Left kidney (tissue), 2 donors: Measurements from ENCODE around the gene PCSK6. TPM values are rescaled to one million over a fixed set of nuclear protein-coding genes. Genes with fewer than 3 reads are reported as not detected.

Source experiments
- DNase-seq: peaks from one replicate; pipeline ENCODE4 v3.0.0-alpha.2; 2013
- polyA plus RNA-seq: library from polyadenylated mRNA; unstranded; fragments of 120-200 nt; gene quantifications from one replicate; pipeline ENCODE4 v1.2.1, GENCODE V29; 2013; ENCODE audit not compliant: insufficient read length

The PCSK6 gene
- polyA plus RNA-seq, 1 donor: 7.0 TPM

GRCh38 chr15:101399431-101399830, 90.1 kb downstream of the PCSK6 start:
- no peak for DNase-seq

- DNase-seq: no peak
These were observed 91.3 kb downstream of the PCSK6 start for GRCh38 chr15:101398247-101398646.

GRCh38 chr15:101397521-101398003, 91.9 kb downstream of the PCSK6 start:
- no peak for DNase-seq

- DNase-seq: no peak
These were observed 92.8 kb downstream of the PCSK6 start for GRCh38 chr15:101396484-101397261.

GRCh38 chr15:101394654-101395053, 94.9 kb downstream of the PCSK6 start:
- no peak for DNase-seq

GRCh38 chr15:101394056-101394630, 95.4 kb downstream of the PCSK6 start:
- no peak for DNase-seq

- DNase-seq: no peak
These were observed 96.3 kb downstream of the PCSK6 start for GRCh38 chr15:101393172-101393571.

- no peak for DNase-seq
These were observed 97.4 kb downstream of the PCSK6 start for GRCh38 chr15:101391981-101392640.

GRCh38 chr15:101391431-101391830, 98.1 kb downstream of the PCSK6 start:
- DNase-seq: no peak

- no peak for DNase-seq
These were observed 99.0 kb downstream of the PCSK6 start for GRCh38 chr15:101390462-101390861.

GRCh38 chr15:101390060-101390459, 99.4 kb downstream of the PCSK6 start:
- DNase-seq: no peak

GRCh38 chr15:101389362-101389761, 100.1 kb downstream of the PCSK6 start:
- no peak for DNase-seq

- DNase-seq: no peak
These were observed 101.5 kb downstream of the PCSK6 start for GRCh38 chr15:101388046-101388445.

- no peak for DNase-seq
These were observed 101.9 kb downstream of the PCSK6 start for GRCh38 chr15:101387574-101387973.

- no peak for DNase-seq
These were observed 102.5 kb downstream of the PCSK6 start for GRCh38 chr15:101386967-101387366.

- no peak for DNase-seq
These were observed 103.5 kb downstream of the PCSK6 start for GRCh38 chr15:101386006-101386405.

GRCh38 chr15:101384276-101384675, 105.2 kb downstream of the PCSK6 start:
- no peak for DNase-seq

GRCh38 chr15:101382544-101382943, 107.0 kb downstream of the PCSK6 start:
- no peak for DNase-seq

- DNase-seq: no peak
These were observed 107.8 kb downstream of the PCSK6 start for GRCh38 chr15:101381671-101382212.

GRCh38 chr15:101380146-101380545, 109.4 kb downstream of the PCSK6 start:
- no peak for DNase-seq

GRCh38 chr15:101379647-101380046, 109.9 kb downstream of the PCSK6 start:
- DNase-seq: no peak

- no peak for DNase-seq
These were observed 110.6 kb downstream of the PCSK6 start for GRCh38 chr15:101378879-101379278.
